Activated effector memory CD4-positive, alpha-beta T cell treated with Interleukin-2 at 50 U/mL for 16 hours (primary cell): Measurements from ENCODE around the gene GNG11.
"Not testable (repeated sequence)": the region's sequence is repeated elsewhere in the genome, so short reads cannot be mapped to it uniquely, and the experiment has no call there.

ENCODE experiments used
- DNase-seq: peaks from one replicate; pipeline ENCODE4 v3.0.0-alpha.2; 2020

Gene GNG11

GRCh38 chr7:93911661-93912060, 9.9 kb upstream of the GNG11 start:
- DNase-seq, result not testable (repeated sequence)

DNA sequence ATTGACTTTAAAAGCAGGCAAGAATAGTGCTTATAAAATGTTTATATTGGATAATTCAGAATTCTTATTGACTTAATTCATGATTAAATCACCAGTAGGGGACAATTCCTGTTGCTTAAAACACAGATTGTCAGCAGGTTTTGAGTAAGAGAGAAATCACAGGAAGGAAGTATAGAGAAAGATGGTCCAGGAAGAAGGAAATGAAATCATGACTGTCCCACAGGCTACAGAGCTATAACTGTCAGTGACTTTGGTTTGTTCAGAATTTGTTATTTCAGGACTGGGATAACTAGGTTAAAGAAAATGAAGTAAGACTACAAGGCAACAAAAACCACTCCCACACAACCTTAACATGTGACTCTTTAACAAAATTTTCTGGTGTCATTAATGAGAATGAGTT, 8.3 kb upstream of the GNG11 start:
- DNase-seq, result no peak

GRCh38 chr7:93914581-93915066, 6.9 kb upstream of the GNG11 start:
- no peak for DNase-seq

GRCh38 chr7:93915206-93915842, 6.2 kb upstream of the GNG11 start:
- DNase-seq, result not testable (repeated sequence)

- DNase-seq, result not testable (repeated sequence)
Measured at GRCh38 chr7:93915888-93916287, 5.6 kb upstream of the GNG11 start.

- DNase-seq, result not testable (repeated sequence)
Measured at GRCh38 chr7:93916315-93916714, 5.2 kb upstream of the GNG11 start.

DNA sequence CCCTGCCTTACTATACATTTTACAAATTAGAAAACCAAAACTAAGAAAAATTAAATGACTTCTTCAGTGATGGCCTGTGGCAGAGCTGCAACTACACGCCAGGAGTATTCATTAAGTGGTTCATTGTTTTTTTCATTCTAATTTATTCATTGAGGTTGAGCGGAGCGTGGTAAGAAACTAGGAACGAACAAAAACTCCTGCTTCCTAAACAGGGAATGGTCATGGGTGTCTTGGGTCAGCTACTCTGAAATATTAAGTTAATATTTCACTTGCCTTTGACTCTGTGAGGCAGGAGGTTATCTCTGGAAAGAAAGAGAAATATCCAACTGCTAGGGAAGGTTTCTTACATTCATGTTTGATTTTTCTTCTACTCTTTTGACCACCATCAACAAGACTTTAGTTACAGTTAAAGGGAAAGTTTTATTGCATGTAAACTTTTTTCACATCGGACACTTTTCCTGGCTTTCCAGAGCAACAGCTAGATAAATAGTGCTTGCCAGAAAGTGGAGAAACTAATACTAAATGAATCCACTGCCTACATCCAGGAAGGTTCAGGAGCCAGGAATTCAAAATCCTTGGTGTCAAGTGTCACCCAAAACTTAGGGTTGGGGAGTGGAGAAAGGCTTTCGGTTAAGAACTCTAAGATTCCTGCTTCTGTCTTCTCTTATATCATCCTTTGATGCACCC, 896 bp upstream of the GNG11 start:
- no peak for DNase-seq

GRCh38 chr7:93921186-93921585, 349 bp upstream of the GNG11 start:
- no peak for DNase-seq

GRCh38 chr7:93923296-93923695, 1.8 kb downstream of the GNG11 start:
- DNase-seq, result no peak

GRCh38 chr7:93923942-93924341, 2.4 kb downstream of the GNG11 start:
- DNase-seq, result no peak

- DNase-seq, result no peak
Measured at GRCh38 chr7:93926800-93927199, 5.3 kb downstream of the GNG11 start.

DNA sequence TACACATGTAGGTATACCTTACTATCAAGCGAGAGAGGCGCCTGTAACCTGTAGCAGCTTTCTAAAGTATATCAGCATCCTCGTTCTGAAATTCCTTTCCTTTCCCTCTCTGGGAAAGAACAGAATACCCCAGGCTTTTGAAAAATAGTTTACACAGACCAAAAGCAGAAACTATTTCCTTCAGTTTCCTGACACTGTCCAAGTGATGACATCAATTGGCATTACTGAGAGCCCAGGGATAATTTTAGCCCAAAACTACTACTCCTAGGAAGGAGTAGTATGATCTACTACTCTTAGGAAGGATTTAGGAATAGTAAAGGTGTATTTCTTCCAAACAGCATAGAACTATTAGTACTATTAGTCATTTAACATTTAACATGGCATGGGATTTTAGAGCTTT, 6.0 kb downstream of the GNG11 start:
- DNase-seq, result no peak

- DNase-seq, result no peak
Measured at GRCh38 chr7:93931655-93932054, 10.1 kb downstream of the GNG11 start.

GRCh38 chr7:93933156-93933555, 11.6 kb downstream of the GNG11 start:
- no peak for DNase-seq

- no peak for DNase-seq
Measured at GRCh38 chr7:93935102-93935501, 13.6 kb downstream of the GNG11 start.

DNA sequence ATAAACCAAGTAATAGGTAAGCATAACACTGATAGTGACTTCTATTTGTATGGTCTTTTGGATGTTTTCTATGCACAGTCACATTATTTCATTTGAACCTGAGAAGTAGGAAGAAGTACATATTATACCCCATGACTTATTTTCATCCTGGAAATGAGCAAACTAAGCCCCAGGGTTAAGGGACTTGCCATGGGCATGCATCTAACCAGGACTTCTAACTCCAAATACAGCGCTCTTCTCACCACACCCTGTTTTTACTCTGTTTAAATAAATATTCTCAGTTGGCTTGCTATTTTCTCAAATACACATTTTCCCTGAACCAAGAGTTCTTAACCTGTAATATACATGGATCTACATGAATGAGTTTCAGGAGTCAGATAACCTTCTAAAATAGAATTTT, 16.3 kb downstream of the GNG11 start:
- DNase-seq, result no peak

GRCh38 chr7:93938293-93938692, 16.8 kb downstream of the GNG11 start:
- DNase-seq, result no peak

GRCh38 chr7:93941945-93942344, 20.4 kb downstream of the GNG11 start:
- DNase-seq, result no peak

DNA sequence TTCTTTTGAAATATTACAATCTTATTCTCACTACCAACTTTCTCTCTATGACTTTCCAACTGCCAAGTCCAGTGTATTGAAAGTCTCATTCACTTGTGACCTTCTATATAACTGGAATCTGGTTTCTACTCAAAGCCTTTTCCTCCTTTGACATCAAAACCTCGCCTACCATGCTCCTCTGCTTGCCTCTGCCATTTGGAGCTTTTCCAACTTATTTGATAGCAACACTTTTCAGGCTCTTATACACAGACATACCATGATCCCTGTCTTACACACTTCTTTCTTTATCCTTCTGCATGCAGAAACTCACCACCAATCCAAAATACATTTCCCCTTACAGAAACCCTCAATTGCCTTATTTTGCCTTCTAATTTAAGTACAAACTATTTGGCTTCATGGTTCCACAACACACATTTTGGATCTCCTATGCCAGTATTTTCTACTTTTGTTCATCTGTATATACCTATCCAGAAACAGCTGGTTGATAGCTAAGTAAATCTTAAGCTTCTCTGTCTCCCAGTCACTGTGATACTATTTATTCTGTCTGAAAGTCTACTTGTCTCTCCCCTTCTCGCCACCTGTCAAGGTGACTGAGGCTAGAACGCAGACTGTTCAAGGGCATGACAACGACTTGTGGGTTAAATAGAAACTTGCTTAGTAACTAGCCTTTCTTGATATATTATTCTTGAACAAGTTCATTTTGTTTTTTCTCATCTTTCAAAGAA, 22.4 kb downstream of the GNG11 start:
- DNase-seq, result no peak

DNA sequence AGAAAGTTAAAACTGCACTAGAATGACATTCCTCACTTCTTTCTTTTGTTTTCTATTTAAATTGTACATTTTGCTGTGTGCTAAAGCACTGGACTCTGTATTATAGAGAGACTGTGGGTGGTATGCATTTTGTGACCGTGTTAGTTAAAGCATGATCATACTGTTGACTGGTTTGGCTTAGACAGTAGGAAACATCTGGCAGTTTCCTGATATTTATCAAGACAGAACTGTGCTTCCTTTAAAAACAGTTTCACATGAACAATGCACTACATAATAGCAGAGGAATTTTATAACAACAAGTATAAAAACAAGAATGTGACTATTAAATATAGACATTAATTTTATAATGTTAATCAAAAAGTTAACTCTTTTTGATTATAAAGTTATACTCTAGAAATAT, 23.1 kb downstream of the GNG11 start:
- no peak for DNase-seq

- DNase-seq, result no peak
Measured at GRCh38 chr7:93945083-93945482, 23.5 kb downstream of the GNG11 start.

DNA sequence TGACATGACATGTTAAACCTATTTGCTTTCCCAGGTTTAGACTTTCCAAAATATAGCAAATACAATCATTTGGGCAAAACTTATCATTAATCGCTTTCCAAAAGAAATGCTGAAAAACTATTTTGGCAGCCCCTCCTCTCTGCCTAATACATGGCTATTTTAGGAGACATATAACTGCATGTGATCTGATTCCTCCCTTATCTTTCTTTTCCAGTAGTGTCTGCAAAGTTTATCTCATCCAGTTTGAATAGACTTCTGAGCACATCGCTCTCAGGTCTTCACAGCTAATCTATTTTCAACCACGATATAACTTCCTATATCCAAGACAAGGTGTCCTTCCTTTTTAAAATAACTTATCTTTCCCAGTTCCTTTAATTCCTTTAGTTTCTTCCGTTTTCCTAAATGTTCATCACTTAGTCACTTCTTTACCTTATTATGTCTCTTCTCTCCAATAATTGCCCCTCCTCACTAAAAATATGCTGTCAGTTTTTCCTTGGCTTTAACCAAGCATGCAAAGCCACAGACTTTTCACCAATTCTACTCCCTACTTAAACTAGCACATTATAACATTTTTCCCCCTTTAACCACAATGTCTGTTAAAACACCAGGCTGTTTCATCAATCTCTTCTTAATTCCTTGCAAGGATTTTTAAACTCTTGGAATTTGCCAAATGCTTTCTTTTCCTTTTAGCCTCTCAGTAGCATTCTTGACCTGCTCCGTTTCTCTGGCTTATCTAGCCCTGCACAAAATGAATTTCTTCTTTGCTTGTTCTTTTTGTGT, 24.4 kb downstream of the GNG11 start:
- no peak for DNase-seq

GRCh38 chr7:93948106-93948505, 26.6 kb downstream of the GNG11 start:
- no peak for DNase-seq
